GM19463 (cell line): ENCODE data around the gene LRRC9.
A peak's percentile ranks its signal among the peaks of the same experiment; 100 is the strongest.
"Not testable (repeated sequence)": the region's sequence is repeated elsewhere in the genome, so short reads cannot be mapped to it uniquely, and the experiment has no call there.

Experiments used
- ATAC-seq: cut with Tn5 transposase; IDR thresholded peaks from one replicate; pipeline ENCODE4 v1.9.1; 2021; ENCODE audit warnings: mild to moderate bottlenecking, moderate library complexity; ENCODE audit not compliant: unreplicated experiment

The LRRC9 gene

DNA sequence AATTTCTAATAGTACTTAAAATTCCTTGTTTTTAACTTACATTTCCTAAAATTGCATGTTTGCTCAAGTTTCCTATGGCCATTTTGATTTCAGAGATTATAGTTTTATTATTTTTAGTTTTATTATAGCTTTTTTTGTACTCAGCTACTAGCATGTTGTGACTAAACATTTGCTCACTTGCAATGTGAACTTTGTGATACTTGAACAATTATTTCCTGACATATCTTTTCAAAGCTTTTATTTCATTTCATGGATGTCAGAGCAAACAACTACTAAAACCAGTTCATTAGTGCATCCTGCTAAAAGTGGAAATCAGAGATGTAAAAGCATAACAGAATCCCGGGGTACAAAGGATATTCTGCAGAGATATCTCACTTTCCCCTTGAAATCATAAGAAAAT is 138.1 kb downstream of the LRRC9 start:
- no peak for ATAC-seq

DNA sequence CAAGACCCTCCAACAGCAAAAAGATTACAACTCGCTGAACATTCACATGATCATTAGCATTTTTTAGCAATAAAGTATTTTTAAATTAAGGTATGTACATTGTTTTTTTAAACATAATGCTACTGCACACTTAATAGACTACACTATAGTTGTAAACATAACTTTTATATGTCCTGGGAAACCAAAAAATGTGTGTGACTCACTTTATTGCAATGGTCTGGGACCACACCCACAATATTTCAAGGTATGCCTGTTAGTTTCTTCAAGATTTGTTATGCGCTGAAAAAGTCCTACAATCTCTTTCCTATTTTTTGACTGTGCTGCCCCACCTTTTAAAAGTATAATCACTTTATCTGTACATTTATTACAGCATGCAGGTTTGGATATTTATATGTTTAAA is 141.4 kb downstream of the LRRC9 start:
- no peak for ATAC-seq

DNA sequence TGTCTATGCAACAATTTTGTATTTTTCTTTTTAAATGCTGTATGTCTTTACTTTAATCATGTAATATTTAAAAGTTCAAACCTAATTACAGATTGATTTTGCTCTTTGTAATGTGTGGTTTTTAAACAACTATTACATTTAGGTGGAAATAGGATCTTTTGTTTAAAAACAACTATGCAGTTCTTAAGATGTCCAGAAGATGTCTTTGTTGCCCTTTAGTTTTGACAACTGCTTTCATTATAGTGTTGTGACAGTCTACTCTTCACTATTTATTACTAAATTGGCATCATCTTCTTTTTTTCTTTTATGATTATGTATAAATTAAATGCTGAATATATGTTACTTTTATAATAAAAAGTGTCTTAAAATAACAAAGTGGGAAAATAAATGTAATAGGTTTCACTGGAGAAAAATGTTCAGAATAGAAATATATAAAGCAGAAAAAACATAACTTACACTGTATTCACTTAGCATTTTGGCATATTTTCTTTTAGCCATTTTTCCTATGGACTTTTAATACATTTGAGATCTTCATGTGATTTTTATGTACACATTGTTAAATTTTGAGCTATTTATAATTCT is 144.6 kb downstream of the LRRC9 start:
- no peak for ATAC-seq

DNA sequence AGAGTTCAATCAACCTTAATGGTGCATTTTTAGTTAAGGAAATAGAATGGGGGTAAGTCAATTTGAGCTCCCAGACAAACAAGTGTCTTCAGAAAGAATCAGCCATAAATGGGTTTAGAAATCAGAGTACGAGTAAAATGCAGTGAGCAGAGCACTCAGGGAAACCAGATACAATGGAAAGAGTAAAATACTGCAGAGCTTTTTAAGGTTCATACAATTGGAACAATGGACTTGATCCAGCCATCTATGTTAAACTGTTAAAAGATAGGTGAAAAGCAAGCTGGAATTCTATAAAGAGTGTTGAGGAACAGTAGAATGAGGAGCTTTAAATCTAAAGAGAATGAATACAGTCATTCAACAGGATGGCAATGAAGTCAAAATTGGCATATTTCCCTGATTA is 147.9 kb downstream of the LRRC9 start:
- no peak for ATAC-seq

- no peak for ATAC-seq
These were observed 159.8 kb downstream of the LRRC9 start for GRCh38 chr14:60079723-60080122.

DNA sequence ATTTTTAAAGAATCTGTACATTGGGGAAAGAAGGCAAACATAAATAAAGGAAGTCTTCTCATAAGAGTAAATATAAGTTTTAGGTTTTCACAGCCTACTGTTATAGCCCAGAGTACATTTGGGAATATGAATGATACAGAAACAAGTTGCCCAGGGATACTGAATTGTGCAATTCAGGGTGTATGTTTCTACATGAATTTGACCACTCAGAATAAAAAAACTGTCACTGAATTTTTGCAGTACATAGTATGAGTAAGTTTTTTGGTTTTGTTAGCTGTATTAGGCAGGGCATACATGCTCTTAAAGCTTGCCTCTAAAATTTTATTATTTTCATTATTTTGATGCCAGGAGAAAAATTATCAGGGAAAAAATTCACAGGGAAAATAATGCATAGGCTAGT is 165.1 kb downstream of the LRRC9 start:
- ATAC-seq = no peak

DNA sequence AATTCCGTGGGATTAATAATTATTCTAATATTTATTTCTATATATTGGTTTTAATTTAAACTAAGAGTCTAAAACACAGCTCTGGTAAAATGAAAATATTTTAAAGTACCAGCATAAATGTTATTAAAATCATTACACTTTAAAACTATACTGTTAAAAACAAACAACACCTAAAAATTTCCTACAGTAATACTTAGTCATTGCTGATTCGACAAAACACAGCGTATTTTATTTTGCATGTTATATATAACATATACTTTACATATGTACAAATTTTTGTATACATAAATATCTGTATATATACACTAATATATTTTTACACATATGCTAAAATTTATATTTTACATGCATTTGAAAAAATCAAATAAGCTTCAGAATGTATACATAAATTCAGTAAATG is 165.7 kb downstream of the LRRC9 start:
- ATAC-seq = no peak

DNA sequence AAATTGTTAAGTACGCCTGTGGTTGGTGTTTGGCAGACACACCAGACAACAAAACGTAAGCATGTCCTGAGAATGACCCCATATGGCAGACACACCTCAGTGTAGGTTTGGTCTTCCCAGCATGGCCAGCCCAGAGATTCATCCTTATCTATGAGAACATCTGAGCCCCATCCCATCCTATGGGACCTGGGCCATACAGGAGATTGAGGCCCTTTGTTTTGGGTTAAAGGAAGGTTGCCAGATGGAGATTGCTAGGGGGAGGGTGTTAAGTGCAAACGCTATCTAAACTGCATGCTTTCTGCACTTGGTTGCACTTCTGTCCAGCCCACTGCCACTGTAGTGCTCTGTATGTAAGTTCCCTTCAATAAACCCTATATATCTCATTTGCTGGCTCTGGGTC is 167.7 kb downstream of the LRRC9 start:
- ATAC-seq = no peak

GRCh38 chr14:60089221-60089620 is 169.3 kb downstream of the LRRC9 start:
- ATAC-seq = no peak

GRCh38 chr14:60090864-60091519 is 171.0 kb downstream of the LRRC9 start:
- no peak for ATAC-seq

GRCh38 chr14:60091550-60092525 is 171.9 kb downstream of the LRRC9 start, which contains the start of gene PCNX4:
PCNX4 (plus strand) TSS chr14:60091923; CDS start chr14:60107639, 15,716 bp downstream.
- ATAC-seq = peak; percentile 95

DNA sequence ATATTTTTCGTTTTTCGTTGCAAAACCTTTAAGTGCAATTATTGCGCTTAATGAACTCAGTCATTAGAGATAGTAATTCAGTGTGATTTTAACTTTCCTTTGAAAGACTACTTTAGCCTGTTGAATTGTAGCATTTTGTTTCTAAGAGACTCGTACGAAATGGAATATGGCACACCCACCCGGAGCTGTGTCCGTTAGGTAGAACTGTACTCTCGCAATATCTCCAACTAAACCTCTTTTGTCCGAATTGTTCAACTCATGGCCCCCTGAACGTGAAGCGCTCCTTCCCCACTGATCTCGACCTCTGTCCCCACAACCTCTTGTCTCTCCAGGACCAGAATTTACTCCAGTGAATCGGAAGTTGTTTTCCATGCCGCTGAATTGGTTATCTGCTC is 172.6 kb downstream of the LRRC9 start:
- ATAC-seq = no peak

DNA sequence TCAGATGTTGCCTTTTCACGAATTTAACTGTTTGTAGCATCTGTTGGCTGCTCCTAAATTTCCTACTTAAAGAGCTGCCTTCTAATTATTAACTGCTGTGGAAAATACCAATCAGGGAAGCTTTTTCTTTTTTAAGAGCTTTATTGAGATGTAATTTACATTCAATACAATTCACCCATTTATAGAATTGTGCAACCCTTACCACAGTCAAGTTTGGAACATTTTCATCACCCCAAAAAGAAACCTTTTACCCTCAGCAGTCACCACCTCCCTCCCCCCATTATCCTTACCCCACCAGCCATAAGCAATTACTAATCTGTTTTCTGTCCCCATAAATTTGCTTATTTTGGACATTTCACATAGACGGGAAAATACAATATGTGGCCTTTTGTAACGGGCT is 173.1 kb downstream of the LRRC9 start:
- no peak for ATAC-seq

- no peak for ATAC-seq
These were observed 173.7 kb downstream of the LRRC9 start for GRCh38 chr14:60093606-60094005.

DNA sequence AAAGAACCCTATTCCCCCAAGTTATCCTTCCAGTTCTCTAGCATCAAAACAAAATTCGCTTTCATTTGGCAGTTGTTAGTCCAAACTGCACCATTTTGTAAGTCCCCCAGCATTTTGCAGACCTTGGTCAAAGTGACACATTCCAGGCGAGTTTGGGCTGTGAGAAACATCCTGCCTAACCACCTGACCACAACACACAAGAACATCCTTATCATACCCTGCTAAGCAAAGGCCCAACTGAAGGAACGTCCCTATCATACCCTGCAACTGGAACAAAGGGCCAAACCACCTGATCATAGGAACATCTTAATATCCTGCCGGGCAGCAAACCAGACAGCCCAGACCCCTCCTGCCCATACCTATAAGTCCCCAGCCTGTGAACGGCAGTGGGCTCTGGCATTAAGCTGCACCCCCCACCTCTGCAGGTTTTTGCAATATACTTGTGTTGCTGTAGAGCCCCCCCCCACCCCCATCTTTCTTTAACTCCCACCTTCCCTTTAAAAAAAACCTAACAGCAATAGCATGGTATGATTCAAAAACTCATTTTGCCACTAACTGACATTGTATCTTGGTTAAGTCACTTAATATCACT is 174.5 kb downstream of the LRRC9 start:
- no peak for ATAC-seq

DNA sequence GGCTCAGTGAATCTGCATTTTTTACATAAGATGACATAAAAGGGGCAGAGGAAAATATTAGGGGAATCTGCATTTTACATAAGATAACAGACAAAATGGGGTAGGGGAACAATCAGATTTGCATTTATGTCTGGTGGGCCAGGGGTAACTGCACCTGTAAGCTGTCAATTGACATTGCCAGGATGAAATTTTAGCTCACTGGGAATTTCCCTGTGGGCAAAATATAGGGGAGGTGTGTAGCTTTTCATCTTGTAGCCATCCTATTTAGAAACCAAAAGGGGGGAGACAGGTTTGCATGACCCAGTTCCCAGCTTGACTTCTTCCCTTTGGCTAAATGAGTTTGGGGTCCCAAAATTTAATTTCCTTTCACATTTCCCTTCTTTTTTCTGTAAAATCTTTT is 175.3 kb downstream of the LRRC9 start:
- ATAC-seq = no peak

GRCh38 chr14:60095781-60096450 is 176.0 kb downstream of the LRRC9 start:
- no peak for ATAC-seq

DNA sequence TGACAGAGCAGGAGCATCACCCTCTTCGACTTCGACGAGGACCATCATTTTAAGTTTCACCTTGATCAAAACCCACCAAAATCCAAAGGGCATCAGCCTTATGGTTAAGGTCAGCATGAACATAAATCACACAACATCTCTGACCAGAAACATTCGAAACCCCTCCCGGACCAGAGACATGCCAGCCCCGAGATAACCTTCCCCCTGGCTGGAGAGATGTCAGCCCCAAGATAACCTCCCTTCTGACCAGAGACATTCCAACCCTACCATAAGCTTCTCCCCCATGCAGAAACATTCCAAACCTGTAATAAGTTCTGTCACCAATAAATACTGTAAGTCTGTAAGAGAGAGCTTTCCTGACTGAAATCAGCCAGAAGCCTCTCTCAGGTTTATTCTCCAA is 178.0 kb downstream of the LRRC9 start:
- no peak for ATAC-seq

- ATAC-seq = not testable (repeated sequence)
These were observed 179.9 kb downstream of the LRRC9 start for GRCh38 chr14:60099855-60100254.

DNA sequence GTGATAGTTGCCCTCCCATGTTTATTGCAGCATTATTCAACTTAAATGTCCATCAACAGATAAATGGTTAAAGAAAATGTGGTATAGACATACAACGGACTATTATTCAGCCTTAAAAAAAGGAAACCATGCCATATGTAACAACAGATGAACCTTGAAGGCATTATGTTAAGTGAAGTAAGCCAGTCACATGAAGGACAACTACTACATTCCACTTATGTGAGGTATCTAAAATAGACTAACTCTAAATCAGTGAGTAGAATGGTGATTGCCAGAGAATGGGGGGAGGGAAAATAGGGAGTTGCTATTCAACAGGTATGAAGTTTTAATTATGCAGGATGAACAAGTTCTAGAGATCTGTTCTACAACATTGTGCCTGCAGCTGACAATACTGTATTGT is 181.8 kb downstream of the LRRC9 start:
- ATAC-seq = no peak

DNA sequence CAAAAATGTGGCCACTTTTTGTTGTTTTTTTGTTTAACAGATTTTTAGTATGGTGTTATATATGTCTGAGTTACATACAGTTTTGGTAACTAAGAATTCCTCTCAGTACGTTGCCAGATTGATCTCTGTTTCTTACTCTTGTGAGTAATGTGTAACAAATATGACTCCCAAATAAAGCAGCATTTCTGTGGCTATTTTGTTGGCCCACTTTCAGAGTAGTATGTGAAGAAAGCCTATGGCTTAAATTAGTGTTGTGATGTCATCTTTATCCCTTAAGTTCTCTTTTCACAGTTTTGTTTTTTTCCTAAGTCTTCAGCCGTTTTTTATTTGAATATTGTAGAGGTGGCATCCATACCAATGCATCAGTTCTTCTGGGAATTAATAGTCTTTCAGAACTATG is 182.4 kb downstream of the LRRC9 start:
- ATAC-seq = no peak
